ENCODE results near the gene WASHC2A.
"Not testable (repeated sequence)": the region's sequence is repeated elsewhere in the genome, so short reads cannot be mapped to it uniquely, and the experiment has no call there.

GRCh38 chr10:50075139-50075538, 7.4 kb downstream of the WASHC2A start:
- TF ChIP-seq, protein P1, sequence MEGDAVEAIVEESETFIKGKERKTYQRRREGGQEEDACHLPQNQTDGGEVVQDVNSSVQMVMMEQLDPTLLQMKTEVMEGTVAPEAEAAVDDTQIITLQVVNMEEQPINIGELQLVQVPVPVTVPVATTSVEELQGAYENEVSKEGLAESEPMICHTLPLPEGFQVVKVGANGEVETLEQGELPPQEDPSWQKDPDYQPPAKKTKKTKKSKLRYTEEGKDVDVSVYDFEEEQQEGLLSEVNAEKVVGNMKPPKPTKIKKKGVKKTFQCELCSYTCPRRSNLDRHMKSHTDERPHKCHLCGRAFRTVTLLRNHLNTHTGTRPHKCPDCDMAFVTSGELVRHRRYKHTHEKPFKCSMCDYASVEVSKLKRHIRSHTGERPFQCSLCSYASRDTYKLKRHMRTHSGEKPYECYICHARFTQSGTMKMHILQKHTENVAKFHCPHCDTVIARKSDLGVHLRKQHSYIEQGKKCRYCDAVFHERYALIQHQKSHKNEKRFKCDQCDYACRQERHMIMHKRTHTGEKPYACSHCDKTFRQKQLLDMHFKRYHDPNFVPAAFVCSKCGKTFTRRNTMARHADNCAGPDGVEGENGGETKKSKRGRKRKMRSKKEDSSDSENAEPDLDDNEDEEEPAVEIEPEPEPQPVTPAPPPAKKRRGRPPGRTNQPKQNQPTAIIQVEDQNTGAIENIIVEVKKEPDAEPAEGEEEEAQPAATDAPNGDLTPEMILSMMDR (IDR thresholded peaks at IDR 0.05), result not testable (repeated sequence)
- TF ChIP-seq POLR2A (IDR thresholded peaks at IDR 0.05), result not testable (repeated sequence)
